ENCODE measurements around the gene SBNO1.
"Not testable (repeated sequence)": the region's sequence is repeated elsewhere in the genome, so short reads cannot be mapped to it uniquely, and the experiment has no call there.

DNA sequence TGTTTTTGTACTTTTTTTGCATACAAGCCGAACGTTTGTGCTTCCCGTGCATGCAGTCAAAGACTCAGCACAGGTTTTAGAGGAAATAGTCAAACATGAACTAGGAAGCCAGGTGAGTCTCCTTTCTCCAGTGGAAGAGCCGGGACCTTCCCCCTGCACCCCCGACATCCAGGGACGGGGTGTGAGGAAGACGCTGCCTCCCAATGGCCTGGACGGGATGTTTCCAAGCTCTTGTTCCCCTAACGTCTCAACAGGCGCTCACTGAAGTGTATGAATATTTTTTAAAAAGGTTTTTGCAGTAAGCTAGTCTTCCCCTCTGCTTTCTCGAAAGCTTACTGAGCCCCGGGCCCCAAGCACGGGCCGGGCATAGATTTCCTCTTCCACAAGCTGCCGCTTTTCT lies 43.3 kb upstream of the SBNO1 start:
- not testable (repeated sequence) for TF ChIP-seq EZH2 (IDR thresholded peaks at IDR 0.05; ENCODE audit: insufficient read depth, poor library complexity, severe bottlenecking); EZH2phosphoT487 (IDR thresholded peaks at IDR 0.05; ENCODE audit: insufficient read depth, low read depth)
